ENCODE measurements around the gene MCL1.
"Not testable (repeated sequence)": the region's sequence is repeated elsewhere in the genome, so short reads cannot be mapped to it uniquely, and the experiment has no call there.

The MCL1 gene

GRCh38 chr1:150579110-150579944 lies at the start of gene MCL1:
TSS of gene MCL1 (minus strand) at chr1:150579610. CDS start at chr1:150579530, 80 bp downstream.
- peak; percentile 91 for DNase-seq

- DNase-seq = no peak
These were observed 49.3 kb upstream of the MCL1 start for GRCh38 chr1:150628766-150629114.

- DNase-seq = no peak
These were observed 48.5 kb upstream of the MCL1 start for GRCh38 chr1:150627826-150628410.

GRCh38 chr1:150626150-150626549 lies 46.7 kb upstream of the MCL1 start:
- no peak for DNase-seq

- not testable (repeated sequence) for DNase-seq
These were observed 45.1 kb upstream of the MCL1 start for GRCh38 chr1:150624546-150624945.

GRCh38 chr1:150624134-150624533 lies 44.7 kb upstream of the MCL1 start:
- not testable (repeated sequence) for DNase-seq

DNA sequence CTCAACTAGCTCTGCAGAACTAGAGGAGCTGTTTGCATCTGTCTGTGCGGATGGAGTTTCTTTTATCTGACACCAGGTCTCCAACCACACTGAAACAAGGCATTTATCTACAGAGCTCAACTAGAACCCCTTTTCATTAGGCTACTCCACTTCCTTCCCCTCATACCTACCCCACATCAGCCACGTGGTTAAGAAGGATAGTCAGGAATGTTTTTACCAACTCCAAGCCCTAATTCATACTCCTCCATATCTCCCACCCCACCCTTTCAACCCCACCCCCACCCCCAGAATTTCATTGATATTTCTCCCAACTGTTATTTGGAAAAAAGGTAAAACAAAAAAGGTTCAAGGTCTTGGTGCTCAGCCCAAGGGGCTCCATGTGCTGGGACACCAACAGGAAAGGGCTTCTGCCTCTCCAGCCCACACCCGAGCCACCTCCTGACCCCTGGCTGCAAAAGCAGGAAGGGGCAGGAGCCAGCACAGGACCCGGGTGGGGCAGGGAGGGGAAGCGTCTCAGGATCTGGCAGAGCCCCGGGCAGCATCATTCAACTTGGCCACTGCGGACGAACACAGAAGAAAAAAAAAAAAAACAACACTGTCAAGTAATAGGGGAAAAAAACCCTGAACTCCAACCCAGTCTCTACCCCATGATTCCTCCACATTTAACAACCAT lies 43.0 kb upstream of the MCL1 start:
- no peak for DNase-seq

DNA sequence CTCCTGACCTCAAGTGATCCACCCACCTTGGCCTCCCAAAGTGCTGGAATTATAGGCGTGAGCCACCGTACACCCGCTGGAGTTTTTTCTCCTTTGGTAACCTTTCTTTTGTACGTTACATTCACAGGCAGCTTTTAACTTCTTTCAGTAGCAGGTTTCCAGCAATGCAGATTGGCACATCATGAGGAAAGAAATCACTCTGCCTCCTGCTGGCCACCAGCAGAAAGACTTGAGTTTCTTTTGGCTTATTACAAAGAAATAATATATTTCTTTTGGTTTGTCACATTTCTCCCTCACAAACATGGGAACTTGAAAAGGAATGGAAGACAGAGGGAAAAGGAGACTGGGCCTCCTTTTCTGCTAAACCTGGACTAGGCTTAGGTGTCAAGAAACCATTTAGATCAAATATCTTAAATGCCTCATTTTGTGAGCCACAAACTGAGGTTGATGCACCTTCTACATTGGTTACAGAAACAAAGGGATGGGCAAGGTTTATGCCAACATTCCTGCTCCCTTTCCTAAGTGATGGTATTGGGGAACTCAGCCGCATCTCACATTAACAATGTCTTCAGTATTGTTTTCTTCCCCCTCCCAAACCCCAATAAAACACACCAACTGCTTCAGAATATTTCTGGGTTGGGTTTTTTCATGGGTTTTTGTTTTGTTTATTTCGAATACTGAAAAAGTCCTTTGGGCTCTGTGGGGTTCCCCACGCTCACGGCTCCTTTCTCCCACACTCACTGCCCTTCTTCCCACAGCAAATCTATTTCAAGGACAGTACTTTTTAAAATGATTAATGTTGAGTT lies 42.3 kb upstream of the MCL1 start:
- no peak for DNase-seq

DNA sequence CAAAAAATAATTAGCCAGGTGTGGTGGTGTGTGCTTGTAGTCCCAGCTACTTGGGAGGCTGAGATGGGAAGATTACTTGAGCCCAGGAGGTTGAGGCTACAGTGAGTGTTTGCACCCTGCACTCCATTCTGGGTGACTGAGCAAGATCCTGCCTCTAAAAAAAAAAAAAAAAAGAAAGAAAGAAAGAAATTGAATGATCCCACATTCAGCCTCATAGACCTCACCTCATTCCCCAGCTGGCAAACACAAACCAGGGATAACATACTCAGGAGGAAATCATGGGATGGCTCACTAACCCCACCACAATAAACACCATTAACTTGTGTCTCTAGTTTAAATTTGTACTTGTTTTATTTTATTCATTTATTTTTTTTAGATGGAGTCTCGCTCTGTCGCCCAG lies 41.5 kb upstream of the MCL1 start:
- no peak for DNase-seq

- no peak for DNase-seq
These were observed 40.4 kb upstream of the MCL1 start for GRCh38 chr1:150619576-150620509.

GRCh38 chr1:150615346-150616201 lies 36.2 kb upstream of the MCL1 start:
- no peak for DNase-seq

GRCh38 chr1:150613061-150613920 lies 33.9 kb upstream of the MCL1 start:
- no peak for DNase-seq

DNA sequence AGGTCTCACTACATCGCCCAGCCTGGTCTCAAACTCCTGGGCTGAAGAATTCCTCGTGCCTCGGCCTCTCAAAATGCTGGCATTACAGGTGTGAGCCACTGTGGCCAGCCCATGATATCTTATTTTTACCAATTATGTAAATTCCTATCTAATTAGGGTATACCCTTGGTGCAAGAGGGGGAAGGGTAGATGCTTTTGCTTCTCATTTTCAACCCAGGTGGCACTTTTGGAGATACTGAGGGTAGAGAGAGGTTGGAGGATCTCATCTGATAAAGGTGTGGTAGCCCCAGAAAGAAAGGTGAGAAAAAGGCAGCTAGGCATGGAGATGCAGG lies 32.6 kb upstream of the MCL1 start:
- no peak for DNase-seq

GRCh38 chr1:150610576-150610975 lies 31.2 kb upstream of the MCL1 start:
- DNase-seq = no peak

GRCh38 chr1:150609732-150610131 lies 30.3 kb upstream of the MCL1 start:
- DNase-seq = no peak

GRCh38 chr1:150606463-150607142 lies 27.2 kb upstream of the MCL1 start:
- no peak for DNase-seq

GRCh38 chr1:150605451-150605731 lies 26.0 kb upstream of the MCL1 start:
- DNase-seq = not testable (repeated sequence)

GRCh38 chr1:150604226-150604588 lies 24.8 kb upstream of the MCL1 start:
- DNase-seq = no peak

GRCh38 chr1:150603711-150604110 lies 24.3 kb upstream of the MCL1 start:
- no peak for DNase-seq

DNA sequence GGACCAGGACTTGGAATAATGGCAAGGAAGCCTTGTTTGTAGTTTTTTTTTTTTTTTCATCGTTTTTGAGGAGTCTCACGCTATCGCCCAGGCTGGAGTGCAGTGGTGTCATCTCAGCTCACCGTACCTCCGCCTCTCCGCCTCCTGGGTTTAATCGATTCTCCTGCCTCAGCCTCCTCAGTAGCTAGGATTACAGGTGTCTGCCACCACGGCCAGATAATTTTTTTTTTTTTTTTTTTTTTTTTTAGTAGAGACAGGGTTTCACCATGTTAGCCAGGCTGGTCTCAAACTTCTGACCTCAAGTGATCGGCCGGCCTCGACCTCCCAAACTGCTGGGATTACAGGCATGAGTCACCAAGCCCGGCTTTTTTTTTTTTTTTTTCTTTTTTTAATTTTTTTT lies 23.0 kb upstream of the MCL1 start:
- DNase-seq = not testable (repeated sequence)
